GM10266 (cell line): ENCODE measurements around the gene KCNV2.

Experiments
- DNase-seq: peaks from one replicate; pipeline ENCODE4 v3.0.0; 2012; ENCODE audit errors: extremely low spot score
- CTCF ChIP-seq: IDR thresholded peaks from 2 replicates; pipeline ENCODE4 v1.5.1; 2012; ENCODE audit warnings: mild to moderate bottlenecking, low read depth; ENCODE audit not compliant: control insufficient read depth, insufficient read depth; ENCODE audit errors: missing control alignments

Gene KCNV2

GRCh38 chr9:2767800-2768677 lies 50.7 kb downstream of the KCNV2 start:
- no peak for TF ChIP-seq CTCF
- no peak for DNase-seq

GRCh38 chr9:2771087-2771486 lies 53.8 kb downstream of the KCNV2 start:
- no peak for DNase-seq
- TF ChIP-seq CTCF, result no peak

- no peak for DNase-seq
Observed at GRCh38 chr9:2771661-2772060, 54.4 kb downstream of the KCNV2 start.

GRCh38 chr9:2777454-2777853 lies 60.1 kb downstream of the KCNV2 start:
- no peak for DNase-seq

More at GRCh38 chr9:2771661-2772060, 54.4 kb downstream of the KCNV2 start:
- no peak for TF ChIP-seq CTCF

GRCh38 chr9:2778816-2779215 lies 61.5 kb downstream of the KCNV2 start:
- no peak for DNase-seq
- TF ChIP-seq CTCF, result no peak

More at GRCh38 chr9:2777454-2777853, 60.1 kb downstream of the KCNV2 start:
- no peak for TF ChIP-seq CTCF
